Activated CD8-positive, alpha-beta memory T cell treated with anti-CD3 and anti-CD28 coated beads, Interleukin-2, amount 50 U/mL, for 48 hours (primary cell): ENCODE results near the gene PNLDC1.
"Not testable (repeated sequence)": the region's sequence is repeated elsewhere in the genome, so short reads cannot be mapped to it uniquely, and the experiment has no call there.

ENCODE experiments used
- DNase-seq: peaks from one replicate; pipeline ENCODE4 v3.0.0-alpha.2; 2020

PNLDC1 gene

DNA sequence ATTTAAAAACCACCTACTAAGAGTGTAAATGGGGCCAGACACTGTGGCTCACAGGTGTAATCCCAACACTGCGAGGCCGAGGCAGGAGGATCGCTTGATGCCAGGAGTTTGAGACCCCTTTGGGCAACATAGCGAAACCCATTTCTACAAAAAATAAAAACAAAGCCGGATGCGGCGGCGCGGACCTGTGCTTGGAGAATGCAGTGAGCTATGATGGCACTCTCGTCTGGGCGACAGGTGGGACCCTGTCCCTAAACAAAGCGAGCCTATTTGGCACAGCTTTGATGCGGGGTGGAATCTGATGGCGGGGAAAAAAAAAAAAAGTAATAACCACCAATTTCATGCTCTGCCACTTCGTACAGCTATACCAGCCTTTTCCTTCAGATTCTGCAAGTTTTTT is 11.8 kb upstream of the PNLDC1 start:
- DNase-seq: no peak

- DNase-seq: peak; percentile 67
Measured at GRCh38 chr6:159788753-159789376, 11.2 kb upstream of the PNLDC1 start.

- DNase-seq: peak; percentile 97
Measured at GRCh38 chr6:159789377-159790148, 10.5 kb upstream of the PNLDC1 start, which contains the start of gene TCP1. Gene TCP1 (minus strand): TSS chr6:159789602. CDS start chr6:159789468, 134 bp downstream.

- DNase-seq: peak; percentile 91
Measured at GRCh38 chr6:159790149-159790955, 9.7 kb upstream of the PNLDC1 start, which contains the start of gene MRPL18. Gene MRPL18 (plus strand): TSS chr6:159790467. CDS start chr6:159790588, 121 bp downstream.

DNA sequence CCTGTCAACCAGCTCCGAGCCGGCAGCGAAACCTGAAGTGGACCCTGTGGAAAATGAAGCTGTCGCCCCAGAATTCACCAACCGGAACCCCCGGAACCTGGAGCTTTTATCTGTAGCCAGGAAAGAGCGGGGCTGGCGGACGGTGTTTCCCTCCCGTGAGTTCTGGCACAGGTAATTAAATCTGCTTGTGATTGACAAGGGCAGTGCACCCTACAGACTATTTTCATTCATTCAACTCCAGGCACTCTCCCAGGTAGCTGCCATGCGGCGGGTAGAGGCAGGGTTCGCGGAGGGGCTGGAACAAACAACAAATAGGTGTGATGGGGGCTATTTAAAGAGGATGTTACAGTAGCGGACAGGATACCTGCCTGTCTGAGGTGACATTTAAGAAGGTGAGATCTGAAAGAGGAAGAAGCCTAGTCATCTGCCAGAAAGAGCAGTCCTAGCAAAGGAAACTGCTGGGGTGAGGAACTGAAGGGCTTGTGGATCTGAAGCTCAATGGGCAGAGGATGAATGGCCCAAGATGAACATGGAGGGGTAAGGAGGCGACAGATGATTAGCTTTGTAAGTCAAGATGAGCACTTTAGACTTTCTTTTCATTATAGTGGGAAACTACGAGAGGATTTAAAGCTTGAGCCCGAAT is 9.0 kb upstream of the PNLDC1 start:
- DNase-seq: no peak

- not testable (repeated sequence) for DNase-seq
Measured at GRCh38 chr6:159794976-159795375, 5.1 kb upstream of the PNLDC1 start.

- DNase-seq: no peak
Measured at GRCh38 chr6:159797554-159797953, 2.5 kb upstream of the PNLDC1 start.

GRCh38 chr6:159801935-159802334 is 1.9 kb downstream of the PNLDC1 start:
- no peak for DNase-seq

GRCh38 chr6:159804504-159804903 is 4.4 kb downstream of the PNLDC1 start:
- no peak for DNase-seq

- no peak for DNase-seq
Measured at GRCh38 chr6:159805440-159806020, 5.5 kb downstream of the PNLDC1 start.

DNA sequence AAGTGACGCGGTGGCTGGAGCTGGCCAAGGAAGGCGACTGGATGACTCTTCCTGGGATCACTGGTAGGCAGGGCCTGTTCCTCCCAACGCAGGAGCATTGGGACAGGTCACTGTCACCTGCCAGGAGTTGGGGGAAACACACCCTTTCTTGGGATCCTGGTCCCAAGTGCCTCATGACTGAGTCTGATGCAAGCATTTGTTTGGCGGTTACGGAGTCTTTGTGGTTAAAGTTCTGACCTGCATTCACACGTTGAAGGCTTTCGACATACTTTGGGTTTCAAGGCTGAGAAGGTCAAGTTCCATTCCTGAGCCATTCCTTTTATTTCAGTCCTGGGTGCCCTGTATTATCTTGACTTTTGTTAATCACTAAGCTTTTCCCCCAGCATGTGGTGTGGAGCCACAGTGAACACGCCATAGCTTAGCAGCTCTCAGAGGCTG is 6.0 kb downstream of the PNLDC1 start:
- no peak for DNase-seq

DNA sequence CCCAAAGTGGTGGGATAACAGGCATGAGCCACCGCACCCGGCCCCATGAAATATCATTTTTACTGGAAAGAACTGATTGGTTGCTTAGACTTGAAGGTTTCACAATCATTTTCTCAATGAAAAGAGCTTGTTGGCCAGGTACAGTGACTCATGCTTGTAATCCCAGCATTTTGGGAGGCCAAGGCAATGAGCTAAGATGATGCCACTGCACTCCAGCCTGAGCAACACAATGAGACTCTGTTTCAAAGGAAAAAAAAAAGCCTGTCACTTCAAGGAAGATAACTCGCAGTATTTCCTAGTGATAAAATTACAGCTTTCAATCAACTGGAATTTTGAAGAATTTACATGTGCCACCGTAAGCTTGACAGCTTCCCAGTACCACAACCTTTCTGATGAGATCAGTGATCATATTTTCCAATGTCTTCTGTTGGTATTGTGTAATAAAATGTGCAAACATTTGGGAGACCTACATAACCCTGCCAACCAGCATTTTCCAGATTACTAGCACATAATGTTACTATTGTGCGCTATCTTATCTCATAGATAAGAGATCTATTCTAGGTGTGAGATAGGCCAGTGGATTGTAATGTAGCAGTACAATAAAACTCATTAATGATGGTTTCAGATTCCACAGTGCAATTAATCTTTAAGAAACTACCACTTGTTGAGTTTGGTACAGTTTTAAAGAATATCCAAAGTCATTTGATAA is 7.2 kb downstream of the PNLDC1 start:
- no peak for DNase-seq

DNA sequence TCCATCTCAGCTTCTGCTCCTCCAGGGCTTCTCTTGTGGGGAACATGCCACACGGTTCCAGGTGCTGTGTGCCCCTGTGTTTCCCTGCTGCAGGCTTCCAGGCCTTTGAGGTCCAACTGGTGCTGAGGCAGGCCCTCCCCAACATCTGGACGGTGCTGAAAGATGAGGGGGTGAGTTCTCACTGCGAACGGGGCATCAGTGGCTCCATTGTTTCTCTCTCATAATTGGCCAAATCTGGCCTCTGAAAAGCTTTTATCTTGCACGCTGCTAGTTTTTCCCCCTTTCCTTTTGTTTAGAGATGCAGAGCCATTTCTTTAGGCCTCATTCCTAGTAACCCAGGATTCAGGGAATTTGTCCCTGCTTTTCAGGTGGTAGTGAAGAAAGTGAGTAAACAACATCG is 8.6 kb downstream of the PNLDC1 start:
- DNase-seq: no peak

GRCh38 chr6:159809149-159809548 is 9.1 kb downstream of the PNLDC1 start:
- no peak for DNase-seq

GRCh38 chr6:159813781-159814180 is 13.7 kb downstream of the PNLDC1 start:
- no peak for DNase-seq

DNA sequence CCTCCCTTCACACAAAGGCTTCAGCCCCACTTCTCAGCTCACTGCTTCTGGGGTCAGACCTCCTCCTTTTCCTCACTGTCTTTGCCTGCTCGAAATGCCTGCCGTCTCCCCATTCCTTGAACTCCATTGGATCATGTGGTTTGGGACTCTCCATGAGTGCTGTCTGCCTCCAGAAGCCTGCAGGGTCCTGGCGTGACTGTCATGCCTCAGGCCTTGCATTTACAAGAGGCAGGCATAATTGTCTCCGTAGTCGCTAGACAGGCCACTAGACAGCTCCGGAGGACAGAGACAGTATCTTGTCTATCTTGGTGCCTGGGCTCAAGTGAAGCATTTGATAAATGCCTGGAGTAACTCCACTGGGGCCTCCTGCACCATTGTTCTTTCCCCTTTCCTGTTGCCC is 15.3 kb downstream of the PNLDC1 start:
- no peak for DNase-seq

GRCh38 chr6:159816775-159817174 is 16.7 kb downstream of the PNLDC1 start:
- not testable (repeated sequence) for DNase-seq

DNA sequence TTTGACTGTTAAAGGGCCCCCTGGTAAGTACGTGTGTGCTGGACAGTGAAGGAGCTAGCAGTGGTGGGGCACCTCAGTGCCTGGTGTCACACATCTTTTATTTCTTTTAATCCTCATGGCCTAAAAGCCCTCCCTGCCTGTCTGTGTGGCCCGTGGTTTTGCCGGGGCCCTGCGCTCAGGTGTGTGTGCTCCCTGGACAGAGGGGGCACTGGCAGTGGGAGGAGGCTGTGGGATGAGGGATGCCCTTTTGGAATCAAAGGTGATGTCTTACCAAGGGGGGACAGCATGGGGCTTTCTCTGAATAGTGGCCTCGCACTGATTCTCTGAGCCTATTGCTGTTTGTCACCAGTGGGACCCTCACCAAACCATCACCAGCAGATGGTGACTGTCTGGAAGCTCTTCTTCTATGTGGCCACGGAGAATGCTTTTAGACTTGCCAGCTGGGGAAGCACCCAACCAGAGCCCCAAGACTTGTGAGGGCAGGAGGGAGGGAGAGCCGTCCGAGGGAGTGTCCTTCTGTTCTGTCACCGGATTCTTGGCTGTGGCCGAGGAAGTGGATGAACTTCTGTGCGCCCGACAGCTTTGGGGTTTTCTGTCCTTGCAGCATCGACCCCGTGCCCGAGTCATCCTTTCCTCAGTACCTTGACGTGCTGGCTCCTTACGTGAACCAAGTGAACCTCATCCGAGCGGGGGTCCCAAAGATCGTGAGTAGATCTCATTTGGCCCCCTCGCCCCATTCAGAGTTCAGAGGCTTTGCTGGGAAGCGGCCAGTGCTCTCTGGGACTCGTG is 18.1 kb downstream of the PNLDC1 start:
- DNase-seq: no peak

- no peak for DNase-seq
Measured at GRCh38 chr6:159819098-159819497, 19.0 kb downstream of the PNLDC1 start.

DNA sequence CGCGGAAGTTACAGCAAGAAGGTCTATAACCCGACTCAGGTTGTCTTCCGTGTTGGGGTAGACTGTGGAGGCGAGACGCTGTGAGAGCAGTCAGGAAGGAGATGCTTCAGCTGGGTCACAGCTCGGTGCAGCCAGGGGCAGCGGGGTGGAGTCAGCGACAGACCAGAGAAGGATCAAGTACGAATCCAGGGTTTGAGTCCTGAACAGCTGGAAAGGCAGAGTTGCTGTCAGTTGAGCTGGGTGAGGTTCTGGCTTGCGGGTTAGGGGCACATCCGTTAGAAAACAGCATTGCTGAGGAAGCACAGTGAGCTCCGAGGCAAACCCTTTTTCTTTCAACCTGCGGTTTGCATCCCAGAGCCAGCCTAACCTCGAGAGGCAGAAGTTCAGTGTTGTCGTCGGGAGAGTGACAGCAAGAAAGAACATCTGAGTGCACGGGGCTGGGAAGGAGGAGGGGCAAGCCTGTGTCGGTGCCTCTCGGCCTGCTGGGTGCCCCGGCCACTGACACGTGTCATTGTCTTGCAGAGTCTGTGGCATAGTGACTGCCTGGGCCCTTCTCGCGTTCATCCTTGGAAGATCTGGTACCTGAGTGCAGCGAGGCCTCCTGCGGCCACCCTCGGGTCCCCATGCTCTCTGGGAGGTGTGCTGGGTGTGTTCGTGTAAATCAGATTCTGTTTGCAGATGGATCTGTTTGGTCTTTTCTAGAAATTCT is 20.0 kb downstream of the PNLDC1 start:
- DNase-seq: peak; percentile 61
